HepG2 (cell line): ENCODE measurements around the gene TTC23L. TPM values are rescaled to one million over a fixed set of nuclear protein-coding genes. Genes with fewer than 3 reads are reported as not detected.

ENCODE experiments used
- AKAP8 ChIP-seq: sonication (generic); formaldehyde crosslinking; IDR thresholded peaks from 2 replicates; pipeline ENCODE4 v1.5.1; 2020; ENCODE audit warnings: mild to moderate bottlenecking, missing genetic modification reagents
- CEBPB ChIP-seq: IDR thresholded peaks from 2 replicates; pipeline ENCODE4 v1.6.1; 2011; ENCODE audit warnings: low read depth, low read length, improper control_type of control experiment, borderline replicate concordance
- CHD4 ChIP-seq: fragments of 200-600 bp; sonication (generic); IDR thresholded peaks from 2 replicates; pipeline ENCODE4 v1.7.0; 2017; ENCODE audit warnings: mild to moderate bottlenecking, low read length, borderline replicate concordance
- DNMT3B ChIP-seq: conservative IDR thresholded peaks from 2 replicates; pipeline ENCODE4 v1.6.1; 2016; ENCODE audit warnings: missing biosample characterization, control low read depth
- HOXD1 ChIP-seq: sonication (generic); formaldehyde crosslinking; IDR thresholded peaks from 2 replicates; pipeline ENCODE4 v1.5.0; 2020; ENCODE audit warnings: missing genetic modification reagents
- MEF2D ChIP-seq: sonication (generic); formaldehyde crosslinking; IDR thresholded peaks from 2 replicates; pipeline ENCODE4 v1.5.1; 2020; ENCODE audit warnings: mild to moderate bottlenecking, missing genetic modification reagents
- MXD4 ChIP-seq: IDR thresholded peaks from 2 replicates; pipeline ENCODE4 v1.6.1; 2016; ENCODE audit warnings: mild to moderate bottlenecking, missing biosample characterization, missing genetic modification reagents
- NPAS2 ChIP-seq: sonication (generic); formaldehyde crosslinking; IDR thresholded peaks from 2 replicates; pipeline ENCODE4 v1.8.0; 2022; ENCODE audit warnings: mild to moderate bottlenecking, missing genetic modification reagents, borderline replicate concordance
- POGZ ChIP-seq: sonication (generic); formaldehyde crosslinking; IDR thresholded peaks from 2 replicates; pipeline ENCODE4 v1.4.0; 2020; ENCODE audit warnings: mild to moderate bottlenecking, missing genetic modification reagents
- RAD51 ChIP-seq: fragments of 450-650 bp; IDR thresholded peaks from 2 replicates; pipeline ENCODE4 v1.6.1; 2016; ENCODE audit warnings: borderline replicate concordance
- REL ChIP-seq: sonication (generic); formaldehyde crosslinking; conservative IDR thresholded peaks from 2 replicates; pipeline ENCODE4 v1.8.0; 2022; ENCODE audit warnings: mild to moderate bottlenecking, missing genetic modification reagents, moderate library complexity
- RFX5 ChIP-seq: IDR thresholded peaks from 2 replicates; pipeline ENCODE4 v1.6.1; 2011; ENCODE audit warnings: low read depth, low read length, improper control_type of control experiment
- SMAD3 ChIP-seq: sonication (generic); formaldehyde crosslinking; IDR thresholded peaks from 2 replicates; pipeline ENCODE4 v1.4.0; 2020; ENCODE audit warnings: missing genetic modification reagents
- SMAD9 ChIP-seq: sonication (generic); formaldehyde crosslinking; IDR thresholded peaks from 2 replicates; pipeline ENCODE4 v1.5.1; 2020; ENCODE audit warnings: mild to moderate bottlenecking, missing genetic modification reagents
- YEATS4 ChIP-seq: sonication (generic); formaldehyde crosslinking; IDR thresholded peaks from 2 replicates; pipeline ENCODE4 v1.4.0; 2020; ENCODE audit warnings: missing genetic modification reagents, borderline replicate concordance
- ZBTB1 ChIP-seq: sonication (generic); formaldehyde crosslinking; IDR thresholded peaks from 2 replicates; pipeline ENCODE4 v1.4.0; 2020; ENCODE audit warnings: missing genetic modification reagents, borderline replicate concordance
- ZBTB38 ChIP-seq: sonication (generic); formaldehyde crosslinking; IDR thresholded peaks from 2 replicates; pipeline ENCODE4 v1.5.1; 2020; ENCODE audit warnings: mild to moderate bottlenecking, missing genetic modification reagents
- ZNF326 ChIP-seq: sonication (generic); formaldehyde crosslinking; IDR thresholded peaks from 2 replicates; pipeline ENCODE4 v1.4.0; 2020; ENCODE audit warnings: missing genetic modification reagents, borderline replicate concordance
- ZNF850 ChIP-seq: sonication (generic); formaldehyde crosslinking; conservative IDR thresholded peaks from 2 replicates; pipeline ENCODE4 v1.9.0; 2021; ENCODE audit warnings: mild to moderate bottlenecking, missing genetic modification reagents
- polyA plus RNA-seq, 8 experiments: library from polyadenylated mRNA; depleted of rRNA in 3 of 8; stranded (reverse) in 7 of 8; unstranded in 1 of 8; fragments of >200 nt; fragmentation: Illumina TruSeq in 4 of 8; extraction: Trizol in 4 of 8; gene quantifications; 2 replicates each; pipeline versions ENCODE4 v1.2.1 to v1.2.3, GENCODE V29; 2011 to 2016; ENCODE audit warnings: low read depth in 4 of 8, missing spikeins in 1 of 8, mixed read lengths in 1 of 8; ENCODE audit not compliant: insufficient read depth in 1 of 8
- total RNA-seq, 5 experiments: library from RNA; depleted of rRNA; stranded (reverse); fragments of >200 nt; fragmentation: Illumina TruSeq; extraction: Trizol; gene quantifications; 2 replicates each; pipeline ENCODE4 v1.2.3, GENCODE V29; 2016; ENCODE audit warnings: low read depth in 1 of 5
- TF ChIP-seq, protein P1 (sequence below): sonication (generic); formaldehyde crosslinking; IDR thresholded peaks from 2 replicates; pipeline ENCODE4 v1.4.0; 2020; ENCODE audit warnings: missing genetic modification reagents
- TF ChIP-seq, protein P2 (sequence below): sonication (generic); formaldehyde crosslinking; IDR thresholded peaks from 2 replicates; pipeline ENCODE4 v1.4.0; 2020; ENCODE audit warnings: mild to moderate bottlenecking, missing genetic modification reagents
- TF ChIP-seq, protein P3 (sequence below): sonication (generic); formaldehyde crosslinking; IDR thresholded peaks from 2 replicates; pipeline ENCODE4 v1.4.0; 2020; ENCODE audit warnings: missing genetic modification reagents, borderline replicate concordance
- TF ChIP-seq, protein P4 (sequence below): sonication (generic); formaldehyde crosslinking; IDR thresholded peaks from 2 replicates; pipeline ENCODE4 v1.5.0; 2020; ENCODE audit warnings: missing genetic modification reagents
- TF ChIP-seq, protein P5 (sequence below): sonication (generic); formaldehyde crosslinking; IDR thresholded peaks from 2 replicates; pipeline ENCODE4 v1.8.0; 2023; ENCODE audit warnings: mild to moderate bottlenecking, missing genetic modification reagents
- TF ChIP-seq, protein P6 (sequence below): sonication (generic); IDR thresholded peaks from 2 replicates; pipeline ENCODE4 v1.6.1; 2016; ENCODE audit warnings: low read depth, borderline replicate concordance

Gene TTC23L
- total and polyA plus RNA-seq, 2 of the 13 experiments (the other 11 are each of a cell fraction or from before 2014, with no cell fraction given), result 0.37 to 1.4 TPM

DNA sequence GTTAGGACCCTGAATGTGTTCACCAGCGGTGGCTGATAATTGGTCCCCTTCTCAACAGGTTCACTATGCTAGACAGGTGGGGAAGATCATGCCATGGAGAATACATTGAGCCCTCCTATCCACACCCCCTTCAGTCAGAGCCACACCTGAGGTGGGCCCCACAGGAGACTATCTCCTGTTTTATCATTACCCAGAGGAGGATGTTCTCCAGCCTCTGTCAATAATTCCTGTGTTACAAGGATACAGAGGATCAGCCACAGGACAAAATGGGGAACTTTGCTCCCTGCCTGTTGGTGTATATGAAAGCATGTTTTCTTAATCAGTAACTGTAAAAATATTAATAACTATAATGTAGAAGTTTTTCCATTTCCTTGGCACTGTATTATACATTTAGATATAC, 50.4 kb downstream of the TTC23L start (continued):
- TF ChIP-seq, protein P1, sequence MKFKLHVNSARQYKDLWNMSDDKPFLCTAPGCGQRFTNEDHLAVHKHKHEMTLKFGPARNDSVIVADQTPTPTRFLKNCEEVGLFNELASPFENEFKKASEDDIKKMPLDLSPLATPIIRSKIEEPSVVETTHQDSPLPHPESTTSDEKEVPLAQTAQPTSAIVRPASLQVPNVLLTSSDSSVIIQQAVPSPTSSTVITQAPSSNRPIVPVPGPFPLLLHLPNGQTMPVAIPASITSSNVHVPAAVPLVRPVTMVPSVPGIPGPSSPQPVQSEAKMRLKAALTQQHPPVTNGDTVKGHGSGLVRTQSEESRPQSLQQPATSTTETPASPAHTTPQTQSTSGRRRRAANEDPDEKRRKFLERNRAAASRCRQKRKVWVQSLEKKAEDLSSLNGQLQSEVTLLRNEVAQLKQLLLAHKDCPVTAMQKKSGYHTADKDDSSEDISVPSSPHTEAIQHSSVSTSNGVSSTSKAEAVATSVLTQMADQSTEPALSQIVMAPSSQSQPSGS (CRISPR knock-in tag), result peak; percentile 46; the same call in 1 of the 2 replicates
- TF ChIP-seq MEF2D (CRISPR knock-in tag) (no peak), AKAP8 (no peak), CHD4 (no peak), REL (no peak), ZBTB38 (no peak), YEATS4 (CRISPR knock-in tag) (0 out of 2 replicates have a peak, but pooled peaks have one; percentile 23), DNMT3B (CRISPR knock-in tag) (no peak), SMAD3 (CRISPR knock-in tag) (no peak), NPAS2 (no peak), HOXD1 (CRISPR knock-in tag) (no peak), ZBTB1 (no peak), RAD51 (no peak), MXD4 (no peak), CEBPB (no peak), ZNF850 (CRISPR knock-in tag) (no peak), SMAD9 (no peak), ZNF326 (CRISPR knock-in tag) (no peak), RFX5 (no peak), POGZ (CRISPR knock-in tag) (0 out of 2 replicates have a peak, but pooled peaks have one; percentile 46)
- TF ChIP-seq, protein P2, sequence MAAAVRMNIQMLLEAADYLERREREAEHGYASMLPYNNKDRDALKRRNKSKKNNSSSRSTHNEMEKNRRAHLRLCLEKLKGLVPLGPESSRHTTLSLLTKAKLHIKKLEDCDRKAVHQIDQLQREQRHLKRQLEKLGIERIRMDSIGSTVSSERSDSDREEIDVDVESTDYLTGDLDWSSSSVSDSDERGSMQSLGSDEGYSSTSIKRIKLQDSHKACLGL, result no peak
- TF ChIP-seq, protein P3, sequence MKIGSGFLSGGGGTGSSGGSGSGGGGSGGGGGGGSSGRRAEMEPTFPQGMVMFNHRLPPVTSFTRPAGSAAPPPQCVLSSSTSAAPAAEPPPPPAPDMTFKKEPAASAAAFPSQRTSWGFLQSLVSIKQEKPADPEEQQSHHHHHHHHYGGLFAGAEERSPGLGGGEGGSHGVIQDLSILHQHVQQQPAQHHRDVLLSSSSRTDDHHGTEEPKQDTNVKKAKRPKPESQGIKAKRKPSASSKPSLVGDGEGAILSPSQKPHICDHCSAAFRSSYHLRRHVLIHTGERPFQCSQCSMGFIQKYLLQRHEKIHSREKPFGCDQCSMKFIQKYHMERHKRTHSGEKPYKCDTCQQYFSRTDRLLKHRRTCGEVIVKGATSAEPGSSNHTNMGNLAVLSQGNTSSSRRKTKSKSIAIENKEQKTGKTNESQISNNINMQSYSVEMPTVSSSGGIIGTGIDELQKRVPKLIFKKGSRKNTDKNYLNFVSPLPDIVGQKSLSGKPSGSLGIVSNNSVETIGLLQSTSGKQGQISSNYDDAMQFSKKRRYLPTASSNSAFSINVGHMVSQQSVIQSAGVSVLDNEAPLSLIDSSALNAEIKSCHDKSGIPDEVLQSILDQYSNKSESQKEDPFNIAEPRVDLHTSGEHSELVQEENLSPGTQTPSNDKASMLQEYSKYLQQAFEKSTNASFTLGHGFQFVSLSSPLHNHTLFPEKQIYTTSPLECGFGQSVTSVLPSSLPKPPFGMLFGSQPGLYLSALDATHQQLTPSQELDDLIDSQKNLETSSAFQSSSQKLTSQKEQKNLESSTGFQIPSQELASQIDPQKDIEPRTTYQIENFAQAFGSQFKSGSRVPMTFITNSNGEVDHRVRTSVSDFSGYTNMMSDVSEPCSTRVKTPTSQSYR (CRISPR knock-in tag), result no peak
- TF ChIP-seq, protein P4, sequence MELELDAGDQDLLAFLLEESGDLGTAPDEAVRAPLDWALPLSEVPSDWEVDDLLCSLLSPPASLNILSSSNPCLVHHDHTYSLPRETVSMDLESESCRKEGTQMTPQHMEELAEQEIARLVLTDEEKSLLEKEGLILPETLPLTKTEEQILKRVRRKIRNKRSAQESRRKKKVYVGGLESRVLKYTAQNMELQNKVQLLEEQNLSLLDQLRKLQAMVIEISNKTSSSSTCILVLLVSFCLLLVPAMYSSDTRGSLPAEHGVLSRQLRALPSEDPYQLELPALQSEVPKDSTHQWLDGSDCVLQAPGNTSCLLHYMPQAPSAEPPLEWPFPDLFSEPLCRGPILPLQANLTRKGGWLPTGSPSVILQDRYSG (CRISPR knock-in tag), result no peak
- TF ChIP-seq, protein P5, sequence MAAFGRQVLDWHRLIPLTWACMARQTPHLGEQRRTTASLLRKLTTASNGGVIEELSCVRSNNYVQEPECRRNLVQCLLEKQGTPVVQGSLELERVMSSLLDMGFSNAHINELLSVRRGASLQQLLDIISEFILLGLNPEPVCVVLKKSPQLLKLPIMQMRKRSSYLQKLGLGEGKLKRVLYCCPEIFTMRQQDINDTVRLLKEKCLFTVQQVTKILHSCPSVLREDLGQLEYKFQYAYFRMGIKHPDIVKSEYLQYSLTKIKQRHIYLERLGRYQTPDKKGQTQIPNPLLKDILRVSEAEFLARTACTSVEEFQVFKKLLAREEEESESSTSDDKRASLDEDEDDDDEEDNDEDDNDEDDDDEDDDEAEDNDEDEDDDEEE (CRISPR knock-in tag), result no peak
- TF ChIP-seq, protein P6, sequence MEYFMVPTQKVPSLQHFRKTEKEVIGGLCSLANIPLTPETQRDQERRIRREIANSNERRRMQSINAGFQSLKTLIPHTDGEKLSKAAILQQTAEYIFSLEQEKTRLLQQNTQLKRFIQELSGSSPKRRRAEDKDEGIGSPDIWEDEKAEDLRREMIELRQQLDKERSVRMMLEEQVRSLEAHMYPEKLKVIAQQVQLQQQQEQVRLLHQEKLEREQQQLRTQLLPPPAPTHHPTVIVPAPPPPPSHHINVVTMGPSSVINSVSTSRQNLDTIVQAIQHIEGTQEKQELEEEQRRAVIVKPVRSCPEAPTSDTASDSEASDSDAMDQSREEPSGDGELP, result peak; percentile 18; the same call in 1 of the 2 replicates
